Aorta (tissue), 5 donors: ENCODE results near the gene NDST1. TPM values are rescaled to one million over a fixed set of nuclear protein-coding genes. Genes with fewer than 3 reads are reported as not detected.

Source experiments
- ATAC-seq: fragments of 200-7000 bp; cut with Tn5 transposase; one replicate; pipeline ENCODE4 v1.9.1; 2022; ENCODE audit warnings: moderate library complexity; ENCODE audit not compliant: low FRiP score
- DNase-seq, 2 donors: peaks; one replicate each; pipeline ENCODE4 v3.0.0-alpha.2; 2020
- H3K27ac ChIP-seq, 2 donors: one replicate each; pipeline ENCODE4 v1.5.1; 2013; ENCODE audit warnings: low read length in 2 of 2, mild to moderate bottlenecking in 2 of 2, moderate library complexity in 2 of 2, control low read depth in 1 of 2, inconsistent platforms in 1 of 2, low read depth in 1 of 2
- H3K27me3 ChIP-seq, 2 donors: one replicate each; pipeline ENCODE4 v1.6.1; 2013; ENCODE audit warnings: control low read depth in 1 of 2, low read length in 1 of 2, mild to moderate bottlenecking in 1 of 2, moderate library complexity in 1 of 2; ENCODE audit not compliant: insufficient read depth in 2 of 2, control insufficient read depth in 1 of 2
- H3K36me3 ChIP-seq, 2 donors: one replicate each; pipeline ENCODE4 v1.6.1; 2013; ENCODE audit warnings: control low read depth in 1 of 2, low read length in 1 of 2, mild to moderate bottlenecking in 1 of 2; ENCODE audit not compliant: insufficient read depth in 2 of 2, control insufficient read depth in 1 of 2
- H3K4me1 ChIP-seq, 2 donors: one replicate each; pipeline ENCODE4 v1.6.1; 2013; ENCODE audit warnings: low read length in 2 of 2, control low read depth in 1 of 2, mild to moderate bottlenecking in 1 of 2, moderate library complexity in 1 of 2; ENCODE audit not compliant: insufficient read depth in 2 of 2, control insufficient read depth in 1 of 2
- H3K4me3 ChIP-seq, 2 donors: one replicate each; pipeline ENCODE4 v1.5.1; 2013; ENCODE audit warnings: low read length in 2 of 2, control low read depth in 1 of 2, mild to moderate bottlenecking in 1 of 2
- H3K9me3 ChIP-seq: one replicate; pipeline ENCODE4 v1.6.1; 2013; ENCODE audit warnings: mild to moderate bottlenecking, low read length; ENCODE audit not compliant: control insufficient read depth
- WGBS, 2 donors: extraction: QIAGEN DNeasy Blood & Tissue Kit; methylation state at CpG; one replicate each; pipeline ENCODE4 v1.1.7; 2013; 5-methylcytosine and 5-hydroxymethylcytosine counted together
- intact Hi-C, 2 donors: fragments of 100-400 bp; cut with DNase I; formaldehyde crosslinking; loops; one replicate each; pipeline versions ENCODE4 v1.14.2 to v1.15.0; 2022
- polyA plus RNA-seq, 2 donors: library from polyadenylated mRNA; stranded (reverse); fragments of 200-250 nt; gene quantifications; one replicate each; pipeline ENCODE4 v1.2.3, GENCODE V29; 2013
- total RNA-seq, 2 donors: library from RNA; stranded (reverse); fragmentation: NEBNext Ultra II Directional; extraction: Animal tissue kit (Norgen Biotek cat#: 25700); gene quantifications; one replicate each; pipeline ENCODE4 v1.2.1, GENCODE V29; 2021
- donor health status: healthy with polysubstance abuse.
- donor health status: Bipolar disorder and iron deficiency.
- donor health status: DM: no; HTN: no; CAD: no.
- donor health status: DM: no; HTN: no; CAD: no.
- donor health status: DM: yes; HTN: yes; CAD: no.

Gene NDST1
- total and polyA plus RNA-seq, 4 donors, result 10.4 to 116 (median 43.1) TPM

DNA sequence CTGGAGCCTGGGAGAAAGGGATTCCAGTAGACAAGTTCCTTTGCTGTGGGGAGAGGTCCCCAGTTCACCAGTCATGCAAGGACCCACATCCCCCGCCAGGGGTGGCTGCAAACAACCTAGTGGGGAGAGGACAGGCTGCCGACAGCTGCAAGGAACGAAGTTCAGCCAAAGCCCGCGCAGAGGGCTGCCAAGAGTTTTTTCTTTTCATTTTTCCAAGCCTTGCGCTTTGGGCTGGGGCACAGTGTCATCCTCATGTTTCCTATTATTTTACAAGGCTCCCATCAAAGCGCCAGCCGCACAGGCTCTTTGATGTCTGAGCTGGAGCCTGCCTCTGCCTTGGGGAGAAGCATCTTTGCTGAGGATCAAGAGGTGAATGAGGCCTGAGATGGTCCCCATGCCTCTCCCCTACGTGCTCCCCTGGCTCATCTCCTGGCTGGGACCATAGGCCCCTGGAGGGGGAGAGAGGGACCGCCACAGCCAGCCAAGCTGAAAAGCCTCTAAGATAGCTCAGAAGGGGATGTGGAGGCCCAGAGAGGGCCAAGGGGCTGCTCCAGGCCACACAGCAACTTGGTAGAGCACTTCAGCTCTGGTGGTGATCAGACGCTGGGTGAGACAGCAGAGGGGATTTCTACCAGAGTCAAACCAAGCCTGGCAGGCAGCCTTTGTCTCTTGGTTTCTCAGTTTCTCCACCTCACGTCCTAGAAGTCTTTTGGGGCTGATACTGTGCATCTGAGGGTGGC is 82.1 kb downstream of the NDST1 start:
- WGBS, 2 donors, result 4 to 12% methylated on average over 12 of the region's 12 CpGs
- H3K4me3 ChIP-seq, result no peak overlapping the region
- no peaks in the 10 kb centered on the region for H3K9me3 ChIP-seq
- H3K27ac ChIP-seq, result peak overlapping the region; percentile 6 to 84
- ATAC-seq (peak; percentile 87), DNase-seq (peak; percentile 80 to 87)
- no peaks in the 10 kb centered on the region for H3K27me3 ChIP-seq
- H3K4me1 ChIP-seq, result peaks cover 3 to 6% of the 10 kb centered on the region in 2 donors
- intact Hi-C loops, result loop anchor here (2.0 to 5.0 kb wide), 3 partner anchors 37 to 67 kb away; no protein-coding TSS in a partner anchor
- H3K36me3 ChIP-seq, result no peaks in the 10 kb centered on the region

DNA sequence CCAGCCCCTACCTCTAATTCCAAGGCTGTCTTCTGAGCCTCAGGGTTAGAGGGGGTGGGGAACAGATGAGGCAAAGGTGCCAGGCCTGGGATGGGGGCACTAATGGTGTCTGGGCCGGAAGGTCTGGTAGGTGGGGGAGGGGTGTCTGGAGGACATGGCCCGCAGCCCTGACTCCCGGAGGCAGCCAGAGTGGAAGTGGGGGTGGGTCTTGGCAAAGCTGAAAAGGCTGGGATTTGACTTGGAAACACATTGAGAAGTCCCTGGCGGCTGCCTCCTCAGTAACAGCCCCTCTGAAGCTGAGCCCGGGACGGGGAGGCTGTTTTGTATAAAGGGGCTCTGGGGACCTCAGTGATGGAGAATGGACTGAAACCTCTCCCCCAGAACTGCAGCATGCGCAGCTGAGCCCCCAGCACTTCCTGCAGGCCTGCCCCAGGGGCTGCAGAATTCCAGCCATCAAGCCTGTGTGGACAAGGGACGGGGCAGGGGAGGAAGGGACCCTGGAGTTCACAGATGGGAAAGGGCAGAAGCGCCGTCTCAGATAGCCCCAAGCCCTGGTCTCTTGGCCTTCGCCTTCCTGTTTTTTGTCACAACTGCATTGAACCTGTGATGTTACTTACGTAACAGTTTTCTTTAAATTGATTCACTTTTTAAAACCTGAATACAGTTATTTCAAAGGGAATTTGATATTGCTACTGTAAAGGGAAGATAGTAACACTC is 83.2 kb downstream of the NDST1 start:
- Histone ChIP-seq H3K4me3 (no peak overlapping the region), H3K9me3 (no peaks in the 10 kb centered on the region), H3K27me3 (no peaks in the 10 kb centered on the region), H3K36me3 (no peaks in the 10 kb centered on the region), H3K4me1 (peaks cover 3 to 6% of the 10 kb centered on the region in 2 donors), H3K27ac (peak overlapping the region in 1 of 2 donors; percentile 84)
- WGBS, 2 donors, result 7 to 12% methylated on average over 12 of the region's 12 CpGs
- DNase-seq, result peak; percentile 80 to 82
- intact Hi-C loops, result loop anchor here in 1 of 2 donors (5.0 kb wide), 1 partner anchor 36 kb away; no protein-coding TSS in a partner anchor
- peak; percentile 64 for ATAC-seq

DNA sequence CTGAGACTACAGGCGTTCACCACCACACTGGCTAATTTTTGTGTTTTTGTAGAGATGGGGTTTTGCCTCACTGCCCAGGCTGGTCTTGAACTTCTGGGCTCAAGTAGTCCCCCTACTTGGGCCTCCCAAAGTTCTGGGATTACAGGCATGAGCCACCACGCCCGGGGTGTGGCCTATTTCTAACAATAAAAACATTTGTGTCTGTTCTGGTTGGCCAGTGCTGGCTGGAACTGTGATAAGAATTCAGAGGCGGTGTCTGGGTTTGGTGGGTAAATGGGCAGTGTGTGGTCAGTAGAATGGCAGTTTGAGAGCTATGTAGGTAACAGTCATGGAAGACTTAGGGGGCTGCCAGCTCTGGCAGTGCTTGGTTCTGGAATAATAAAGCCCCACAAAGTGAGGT is 85.7 kb downstream of the NDST1 start:
- intact Hi-C loops, result loop anchor here in 1 of 2 donors (5.0 kb wide), 1 partner anchor 34 kb away; no protein-coding TSS in a partner anchor
- no peaks in the 10 kb centered on the region for H3K36me3 ChIP-seq
- peak overlapping the region; percentile 81 to 98 for H3K27ac ChIP-seq
- H3K4me3 ChIP-seq, result no peak overlapping the region
- ATAC-seq (no peak), DNase-seq (peak; percentile 59 to 75)
- WGBS, 2 donors, result 16 to 25% methylated on average over 4 of the region's 4 CpGs
- H3K9me3 ChIP-seq, result no peaks in the 10 kb centered on the region
- no peaks in the 10 kb centered on the region for H3K27me3 ChIP-seq
- H3K4me1 ChIP-seq, result peaks cover 3 to 6% of the 10 kb centered on the region in 2 donors

GRCh38 chr5:150593996-150594395 is 86.1 kb downstream of the NDST1 start:
- H3K27ac ChIP-seq, result peak overlapping the region; percentile 81 to 98
- WGBS, 2 donors, result 0 to 12% methylated on average over 7 of the region's 7 CpGs
- DNase-seq (peak; percentile 56 to 75), ATAC-seq (no peak)
- H3K27me3 ChIP-seq, result no peaks in the 10 kb centered on the region
- intact Hi-C loops, result loop anchor here (2.0 to 5.0 kb wide), 3 partner anchors 25 to 49 kb away; no protein-coding TSS in a partner anchor
- no peaks in the 10 kb centered on the region for H3K9me3 ChIP-seq
- H3K4me3 ChIP-seq, result no peak overlapping the region
- peaks cover 3 to 6% of the 10 kb centered on the region in 2 donors for H3K4me1 ChIP-seq
- H3K36me3 ChIP-seq, result no peaks in the 10 kb centered on the region

- H3K4me1 ChIP-seq, result peaks cover 0 to 6% of the 10 kb centered on the region in 2 donors
- ATAC-seq (peak; percentile 17), DNase-seq (peak; percentile 79 to 80)
These were observed 87.6 kb downstream of the NDST1 start for GRCh38 chr5:150595466-150596031.

GRCh38 chr5:150596313-150596712 is 88.4 kb downstream of the NDST1 start:
- intact Hi-C loops, result no loop called here

More at GRCh38 chr5:150595466-150596031, 87.6 kb downstream of the NDST1 start:
- Histone ChIP-seq H3K27me3 (no peaks in the 10 kb centered on the region), H3K9me3 (no peaks in the 10 kb centered on the region), H3K27ac (peak overlapping the region; percentile 81 to 98), H3K36me3 (no peaks in the 10 kb centered on the region), H3K4me3 (no peak overlapping the region)
- WGBS, 2 donors, result 5 to 6% methylated on average over 12 of the region's 12 CpGs
- intact Hi-C loops, result loop anchor here in 1 of 2 donors (2.0 kb wide), 2 partner anchors 23 to 47 kb away; no protein-coding TSS in a partner anchor

DNA sequence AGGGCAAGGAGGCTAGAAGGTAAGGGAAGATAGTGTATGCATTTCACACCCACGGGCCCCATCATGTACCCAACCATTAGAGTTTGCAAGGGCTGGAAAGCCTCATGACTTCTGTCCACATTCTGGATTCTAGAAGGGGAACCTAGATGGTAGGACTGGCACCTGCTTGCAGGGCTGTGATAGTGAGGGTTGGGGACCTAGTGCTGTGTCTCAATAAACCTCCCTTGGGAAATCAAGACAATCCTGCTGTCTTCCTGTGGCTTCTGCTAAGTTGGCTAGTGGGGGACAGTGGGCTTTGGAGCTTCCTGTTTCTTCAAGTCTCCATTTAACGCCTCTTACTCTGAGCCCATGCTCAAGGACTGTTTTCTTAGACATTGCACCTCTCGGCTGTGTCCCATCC is 88.9 kb downstream of the NDST1 start:
- peaks cover 3 to 6% of the 10 kb centered on the region in 2 donors for H3K4me1 ChIP-seq
- DNase-seq (peak in 1 of 2 donors; percentile 20), ATAC-seq (no peak)
- H3K36me3 ChIP-seq, result no peaks in the 10 kb centered on the region
- no peaks in the 10 kb centered on the region for H3K9me3 ChIP-seq
- H3K27ac ChIP-seq, result peak overlapping the region; percentile 20 to 92
- WGBS, 2 donors, result 75 to 79% methylated on average over 3 of the region's 3 CpGs
- no peaks in the 10 kb centered on the region for H3K27me3 ChIP-seq
- intact Hi-C loops, result no loop called here
- H3K4me3 ChIP-seq, result no peak overlapping the region

More at GRCh38 chr5:150596313-150596712, 88.4 kb downstream of the NDST1 start:
- Histone ChIP-seq H3K4me3 (no peak overlapping the region), H3K4me1 (peaks cover 0 to 6% of the 10 kb centered on the region in 2 donors), H3K9me3 (no peaks in the 10 kb centered on the region), H3K27me3 (no peaks in the 10 kb centered on the region), H3K27ac (peak overlapping the region; percentile 71 to 92), H3K36me3 (no peaks in the 10 kb centered on the region)
- DNase-seq (peak; percentile 45 to 72), ATAC-seq (no peak)
- 65 to 67% methylated on average over 9 of the region's 9 CpGs for WGBS, 2 donors

- intact Hi-C loops, result no loop called here
- H3K9me3 ChIP-seq, result no peaks in the 10 kb centered on the region
- H3K27ac ChIP-seq, result peak overlapping the region; percentile 76 to 78
- DNase-seq, result peak; percentile 41 to 69
- H3K4me3 ChIP-seq, result no peak overlapping the region
- H3K27me3 ChIP-seq, result no peaks in the 10 kb centered on the region
- peaks cover 4 to 6% of the 10 kb centered on the region in 2 donors for H3K4me1 ChIP-seq
- WGBS, 2 donors, result 6% methylated on average over 10 of the region's 10 CpGs
- H3K36me3 ChIP-seq, result no peaks in the 10 kb centered on the region
- no peak for ATAC-seq
These were observed 90.1 kb downstream of the NDST1 start for GRCh38 chr5:150598006-150598405.
